GM23338 (cell line): ENCODE measurements around the gene C22orf39.

Experiments
- CREB1 ChIP-seq: fragments of 250-450 bp; sonication (Bioruptor Pico); IDR thresholded peaks from 2 replicates; pipeline ENCODE4 v1.5.0; 2020; ENCODE audit warnings: low read depth, mild to moderate bottlenecking, moderate library complexity
- CTCF ChIP-seq, 2 experiments: fragments of 200-600 bp in 1 of 2; sonication (generic) in 1 of 2; conservative IDR thresholded peaks; 2 replicates each; pipeline versions ENCODE4 v1.5.1 to v1.6.1; 2016 to 2017; ENCODE audit warnings: antibody characterized with exemption in 2 of 2, low read depth in 2 of 2, mild to moderate bottlenecking in 2 of 2, moderate library complexity in 1 of 2
- POLR2AphosphoS5 ChIP-seq: IDR thresholded peaks from 2 replicates; pipeline ENCODE4 v1.6.1; 2016; ENCODE audit warnings: antibody characterized with exemption, low read depth
- REST ChIP-seq: IDR thresholded peaks from one replicate; pipeline ENCODE4 v1.6.1; 2018; ENCODE audit warnings: antibody characterized with exemption; ENCODE audit not compliant: unreplicated experiment
- STAT1 ChIP-seq: IDR thresholded peaks from one replicate; pipeline ENCODE4 v1.6.1; 2016; ENCODE audit warnings: antibody characterized with exemption; ENCODE audit not compliant: unreplicated experiment
- ZNF462 ChIP-seq: fragments of 250-450 bp; sonication (Bioruptor Pico); IDR thresholded peaks from 2 replicates; pipeline ENCODE4 v1.5.0; 2020; ENCODE audit warnings: mild to moderate bottlenecking, moderate library complexity

GRCh38 chr22:19490628-19491230 lies 43.2 kb upstream of the C22orf39 start:
- TF ChIP-seq CTCF (conservative IDR thresholded peaks at IDR 0.05; ENCODE audit: low read depth in 2 of 2): no peak
- no peak for TF ChIP-seq ZNF462 (CRISPR knock-in tag)
- TF ChIP-seq POLR2AphosphoS5: no peak
- TF ChIP-seq REST: no peak
- TF ChIP-seq CREB1 (CRISPR knock-in tag): no peak
- no peak for TF ChIP-seq STAT1
